Left cardiac atrium (tissue), 4 donors: ENCODE data around the gene ADCY4. TPM values are rescaled to one million over a fixed set of nuclear protein-coding genes. Genes with fewer than 3 reads are reported as not detected.

ENCODE experiments used
- ATAC-seq, 2 donors: fragments of 200-7000 bp; cut with Tn5 transposase; one replicate each; pipeline ENCODE4 v1.9.1; 2020; ENCODE audit warnings: mild to moderate bottlenecking in 2 of 2, moderate library complexity in 2 of 2
- DNase-seq: peaks from one replicate; pipeline ENCODE4 v3.0.0-alpha.2; 2020
- intact Hi-C, 2 donors: fragments of 100-400 bp; cut with DNase I; formaldehyde crosslinking; loops; one replicate each; pipeline versions ENCODE4 v1.14.1 to v1.15.1; 2022 to 2023
- total RNA-seq, 2 donors: library from RNA; stranded (reverse); fragmentation: NEBNext Ultra II Directional; extraction: Animal tissue kit (Norgen Biotek cat#: 25700); gene quantifications; one replicate each; pipeline ENCODE4 v1.2.1, GENCODE V29; 2021
- donor health status: DM: no; HTN: yes; CAD: no.
- donor health status: DM: no; HTN: yes; CAD: no; lungs with severe emphysema.
- donor health status: DM: yes; HTN: yes; CAD: no.
- donor health status: Dilated cardiomyopathy.

ADCY4 gene
- total RNA-seq, 2 donors from 2014 or later = 19.2 to 43.9 TPM

- intact Hi-C loops = no loop called here
- ATAC-seq (no peak), DNase-seq (no peak)
These were observed 10.8 kb downstream of the ADCY4 start for GRCh38 chr14:24324024-24324423.

GRCh38 chr14:24323341-24323740, 11.5 kb downstream of the ADCY4 start:
- ATAC-seq = no peak
- no peak for DNase-seq
- intact Hi-C loops = no loop called here

- intact Hi-C loops = no loop called here
- ATAC-seq (no peak), DNase-seq (no peak)
These were observed 12.2 kb downstream of the ADCY4 start for GRCh38 chr14:24322672-24323071.

GRCh38 chr14:24321212-24321975, 13.5 kb downstream of the ADCY4 start:
- intact Hi-C loops = no loop called here
- DNase-seq = no peak
- ATAC-seq = no peak

GRCh38 chr14:24317141-24317928, 17.5 kb downstream of the ADCY4 start:
- intact Hi-C loops = no loop called here
- DNase-seq (no peak), ATAC-seq (peak in 1 of 2 donors; percentile 10)

- intact Hi-C loops = no loop called here
- ATAC-seq (peak; percentile 6 to 8), DNase-seq (no peak)
These were observed 18.3 kb downstream of the ADCY4 start for GRCh38 chr14:24316597-24316950.

GRCh38 chr14:24315807-24316596, 18.9 kb downstream of the ADCY4 start:
- peak; percentile 78 for DNase-seq
- peak; percentile 29 to 36 for ATAC-seq
- intact Hi-C loops = no loop called here

- intact Hi-C loops = no loop called here
- DNase-seq (no peak), ATAC-seq (no peak)
These were observed 19.5 kb downstream of the ADCY4 start for GRCh38 chr14:24315243-24315806.

GRCh38 chr14:24314377-24315193, 20.3 kb downstream of the ADCY4 start:
- ATAC-seq = no peak
- intact Hi-C loops = no loop called here
- DNase-seq = no peak

GRCh38 chr14:24313913-24314312, 21.0 kb downstream of the ADCY4 start:
- no peak for ATAC-seq
- intact Hi-C loops = no loop called here
- DNase-seq = no peak

GRCh38 chr14:24312736-24313507, 21.9 kb downstream of the ADCY4 start:
- intact Hi-C loops = no loop called here
- DNase-seq (no peak), ATAC-seq (no peak)

GRCh38 chr14:24311837-24312615, 22.8 kb downstream of the ADCY4 start:
- no peak for DNase-seq
- ATAC-seq = no peak
- intact Hi-C loops = no loop called here

GRCh38 chr14:24310646-24311604, 23.9 kb downstream of the ADCY4 start, which contains the start of gene LTB4R:
TSS of gene LTB4R (plus strand) at chr14:24311502. CDS start at chr14:24315652, 4,150 bp downstream.
- DNase-seq = peak; percentile 82
- intact Hi-C loops = no loop called here
- peak; percentile 87 to 90 for ATAC-seq

GRCh38 chr14:24310265-24310645, 24.6 kb downstream of the ADCY4 start:
- intact Hi-C loops = no loop called here
- no peak for ATAC-seq
- no peak for DNase-seq

- ATAC-seq = no peak
- no peak for DNase-seq
- intact Hi-C loops = no loop called here
These were observed 25.2 kb downstream of the ADCY4 start, which contains the start of gene LTB4R2 for GRCh38 chr14:24309538-24310264. TSS of gene LTB4R2 (plus strand) at chr14:24310140. CDS start at chr14:24310665, 525 bp downstream.
